ENCODE measurements around the gene COBL. TPM values are rescaled to one million over a fixed set of nuclear protein-coding genes. Genes with fewer than 3 reads are reported as not detected.

COBL gene
- total RNA-seq, 4 donors from 2014 or later, result 50.2 to 156 (median 65.1) TPM

DNA sequence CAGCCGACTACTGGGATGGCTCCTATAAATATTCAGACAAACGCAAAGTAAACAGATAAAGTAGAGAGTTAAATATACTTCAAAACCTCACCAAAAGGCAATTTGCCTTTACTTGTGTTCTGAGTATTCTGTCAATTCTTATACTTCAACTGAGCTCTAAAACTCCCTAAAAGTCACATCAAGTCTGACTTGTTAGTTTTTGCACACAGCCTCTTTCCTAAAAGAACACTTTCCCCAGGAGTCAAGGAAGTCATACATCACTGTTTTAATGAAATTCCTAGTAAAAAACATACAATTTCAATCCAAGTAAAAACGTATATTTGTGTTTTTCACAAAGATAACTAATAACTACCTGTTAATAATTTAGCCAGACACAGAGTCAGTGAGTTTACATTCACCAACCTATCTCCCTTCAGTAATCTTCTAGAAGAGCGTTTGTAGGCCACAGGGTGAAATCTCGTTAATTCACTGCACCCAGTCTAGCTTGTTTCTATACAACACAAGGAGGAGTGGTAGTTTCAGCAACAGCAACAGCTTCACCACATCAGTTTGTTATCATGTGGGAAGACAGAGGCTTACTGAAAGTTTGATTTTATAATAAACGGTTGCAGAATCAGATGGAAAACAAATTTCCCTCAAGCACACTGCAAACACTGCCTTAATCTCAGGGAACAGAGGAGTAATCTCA is 2.7 kb downstream of the COBL start:
- Histone ChIP-seq H3K27me3 (peaks cover 26% of the 10 kb centered on the region), H3K36me3 (no peaks in the 10 kb centered on the region), H3K4me1 (peaks cover 26% of the 10 kb centered on the region), H3K9me3 (no peaks in the 10 kb centered on the region), H3K4me3 (no peak overlapping the region), H3K27ac (peak overlapping the region; percentile 88)
- 65% methylated on average over 6 of the region's 6 CpGs for WGBS
- no peak for TF ChIP-seq POLR2AphosphoS5 (IDR thresholded peaks at IDR 0.05)
- TF ChIP-seq EP300 (IDR thresholded peaks at IDR 0.05), result no peak
- TF ChIP-seq, protein P1, sequence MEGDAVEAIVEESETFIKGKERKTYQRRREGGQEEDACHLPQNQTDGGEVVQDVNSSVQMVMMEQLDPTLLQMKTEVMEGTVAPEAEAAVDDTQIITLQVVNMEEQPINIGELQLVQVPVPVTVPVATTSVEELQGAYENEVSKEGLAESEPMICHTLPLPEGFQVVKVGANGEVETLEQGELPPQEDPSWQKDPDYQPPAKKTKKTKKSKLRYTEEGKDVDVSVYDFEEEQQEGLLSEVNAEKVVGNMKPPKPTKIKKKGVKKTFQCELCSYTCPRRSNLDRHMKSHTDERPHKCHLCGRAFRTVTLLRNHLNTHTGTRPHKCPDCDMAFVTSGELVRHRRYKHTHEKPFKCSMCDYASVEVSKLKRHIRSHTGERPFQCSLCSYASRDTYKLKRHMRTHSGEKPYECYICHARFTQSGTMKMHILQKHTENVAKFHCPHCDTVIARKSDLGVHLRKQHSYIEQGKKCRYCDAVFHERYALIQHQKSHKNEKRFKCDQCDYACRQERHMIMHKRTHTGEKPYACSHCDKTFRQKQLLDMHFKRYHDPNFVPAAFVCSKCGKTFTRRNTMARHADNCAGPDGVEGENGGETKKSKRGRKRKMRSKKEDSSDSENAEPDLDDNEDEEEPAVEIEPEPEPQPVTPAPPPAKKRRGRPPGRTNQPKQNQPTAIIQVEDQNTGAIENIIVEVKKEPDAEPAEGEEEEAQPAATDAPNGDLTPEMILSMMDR (IDR thresholded peaks at IDR 0.05), result no peak
- TF ChIP-seq POLR2A (IDR thresholded peaks at IDR 0.05), result no peak
- DNase-seq (ENCODE audit: low spot score in 2 of 2), result no peak

DNA sequence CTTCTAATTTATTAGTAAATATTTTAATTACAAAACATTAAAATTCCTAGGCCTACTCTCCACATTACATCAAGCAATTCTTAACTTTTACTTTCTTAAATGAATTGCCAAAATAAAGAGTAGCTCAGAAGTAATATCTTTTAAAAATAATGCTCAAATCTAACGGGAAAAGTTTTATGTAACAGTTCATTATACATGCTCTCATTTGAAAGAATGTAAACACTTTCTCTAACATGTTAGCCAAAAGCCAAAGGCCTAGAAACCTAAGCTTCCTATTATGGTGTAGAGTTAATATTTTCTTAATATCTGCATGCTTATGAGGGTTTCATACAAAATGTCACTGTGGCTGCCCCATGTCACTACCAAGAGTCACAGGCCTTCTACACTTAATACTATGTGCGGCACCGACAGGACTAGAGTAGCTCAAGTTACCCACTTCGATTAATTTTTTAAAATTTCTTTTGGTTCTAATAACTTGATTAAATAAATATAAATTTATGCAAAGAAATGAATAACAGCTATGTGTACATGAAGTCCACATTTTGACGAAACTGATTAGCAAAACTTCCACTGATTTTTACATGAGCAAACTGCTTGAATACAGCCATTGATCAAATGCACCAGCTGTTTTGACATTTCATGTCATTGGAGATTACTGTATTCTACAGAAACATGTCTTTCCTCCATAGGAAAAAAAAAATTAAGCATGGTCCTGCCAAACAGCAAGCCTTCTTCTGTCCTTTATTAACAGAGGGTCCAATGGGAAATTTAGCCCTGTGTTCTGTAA is 3.5 kb downstream of the COBL start:
- TF ChIP-seq, protein P1 (IDR thresholded peaks at IDR 0.05), result no peak
- TF ChIP-seq POLR2A (IDR thresholded peaks at IDR 0.05) (no peak), EP300 (IDR thresholded peaks at IDR 0.05) (no peak), POLR2AphosphoS5 (IDR thresholded peaks at IDR 0.05) (no peak)
- H3K4me1 ChIP-seq, result peaks cover 28% of the 10 kb centered on the region
- no peak overlapping the region for H3K27ac ChIP-seq
- no peak for DNase-seq (ENCODE audit: low spot score in 2 of 2)
- no peaks in the 10 kb centered on the region for H3K36me3 ChIP-seq
- H3K27me3 ChIP-seq, result peaks cover 26% of the 10 kb centered on the region
- WGBS, result 85% methylated on average over 5 of the region's 5 CpGs
- no peaks in the 10 kb centered on the region for H3K9me3 ChIP-seq
- H3K4me3 ChIP-seq, result no peak overlapping the region

DNA sequence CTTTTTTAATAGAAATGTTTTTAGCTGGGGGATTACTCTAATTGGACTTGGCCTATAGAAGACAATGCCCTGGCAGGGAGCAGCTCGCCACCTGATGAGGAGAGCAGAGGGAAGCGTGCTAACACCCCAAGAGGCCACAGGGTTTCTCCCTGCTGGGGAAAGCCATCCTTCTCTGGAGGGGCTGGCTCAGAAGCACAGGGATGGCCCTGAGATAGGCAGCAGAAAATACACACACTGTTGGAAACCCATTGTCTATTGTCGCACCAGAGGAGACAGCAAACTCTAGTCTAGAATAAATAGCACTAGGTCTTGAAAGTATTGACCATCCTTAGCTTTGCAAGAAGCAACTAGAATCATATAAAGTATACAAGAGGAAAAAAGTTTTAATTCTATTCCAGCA is 5.4 kb downstream of the COBL start:
- TF ChIP-seq POLR2AphosphoS5 (IDR thresholded peaks at IDR 0.05) (no peak), POLR2A (IDR thresholded peaks at IDR 0.05) (no peak), EP300 (IDR thresholded peaks at IDR 0.05) (no peak)
- TF ChIP-seq, protein P1 (IDR thresholded peaks at IDR 0.05), result no peak
- Histone ChIP-seq H3K27ac (no peak overlapping the region), H3K4me3 (no peak overlapping the region), H3K27me3 (peaks cover 7% of the 10 kb centered on the region), H3K9me3 (no peaks in the 10 kb centered on the region), H3K4me1 (peaks cover 18% of the 10 kb centered on the region), H3K36me3 (no peaks in the 10 kb centered on the region)
- no peak for DNase-seq (ENCODE audit: low spot score in 2 of 2)
- WGBS, result 79% methylated on average over 3 of the region's 3 CpGs

DNA sequence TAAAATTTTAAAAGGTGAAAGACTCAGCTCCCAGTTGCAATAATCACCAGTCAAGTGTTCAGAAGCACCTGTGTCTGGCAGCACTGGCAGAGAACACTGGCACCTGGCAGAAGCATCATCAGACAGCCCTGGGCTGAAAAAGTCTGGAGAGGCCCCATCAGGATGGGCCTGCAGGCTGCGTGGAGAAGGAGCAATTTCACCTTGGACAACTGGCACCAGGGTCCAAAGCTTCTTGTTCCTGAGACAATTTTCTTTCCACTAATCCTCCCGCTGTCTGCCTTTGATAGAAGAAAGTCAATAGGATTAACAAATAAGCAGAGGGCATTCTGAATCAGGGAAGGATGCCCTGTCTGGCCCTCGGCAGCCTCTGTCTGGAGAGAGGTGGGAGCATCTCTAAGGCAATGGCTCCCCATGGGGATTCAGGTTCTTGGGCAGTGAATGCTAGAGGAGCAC is 6.5 kb downstream of the COBL start:
- WGBS, result 79% methylated on average over 3 of the region's 3 CpGs
- H3K4me3 ChIP-seq, result no peak overlapping the region
- no peak overlapping the region for H3K27ac ChIP-seq
- no peaks in the 10 kb centered on the region for H3K9me3 ChIP-seq
- no peaks in the 10 kb centered on the region for H3K27me3 ChIP-seq
- no peak for DNase-seq (ENCODE audit: low spot score in 2 of 2)
- peaks cover 8% of the 10 kb centered on the region for H3K4me1 ChIP-seq
- TF ChIP-seq, protein P1 (IDR thresholded peaks at IDR 0.05), result no peak
- TF ChIP-seq EP300 (IDR thresholded peaks at IDR 0.05) (no peak), POLR2A (IDR thresholded peaks at IDR 0.05) (no peak), POLR2AphosphoS5 (IDR thresholded peaks at IDR 0.05) (no peak)
- no peaks in the 10 kb centered on the region for H3K36me3 ChIP-seq

All from suprapubic skin (tissue), 4 donors.